Hypothalamus (tissue), 51 donors: ENCODE measurements around the gene C19orf25.
A peak's percentile ranks its signal among the peaks of the same experiment; 100 is the strongest.
"Not testable (repeated sequence)": the region's sequence is repeated elsewhere in the genome, so short reads cannot be mapped to it uniquely, and the experiment has no call there.

ENCODE experiments used
- DNase-seq, 51 donors: peaks; one replicate each; lab custom pipeline; 2025; lab: John Stamatoyannopoulos, UW

C19orf25 gene

DNA sequence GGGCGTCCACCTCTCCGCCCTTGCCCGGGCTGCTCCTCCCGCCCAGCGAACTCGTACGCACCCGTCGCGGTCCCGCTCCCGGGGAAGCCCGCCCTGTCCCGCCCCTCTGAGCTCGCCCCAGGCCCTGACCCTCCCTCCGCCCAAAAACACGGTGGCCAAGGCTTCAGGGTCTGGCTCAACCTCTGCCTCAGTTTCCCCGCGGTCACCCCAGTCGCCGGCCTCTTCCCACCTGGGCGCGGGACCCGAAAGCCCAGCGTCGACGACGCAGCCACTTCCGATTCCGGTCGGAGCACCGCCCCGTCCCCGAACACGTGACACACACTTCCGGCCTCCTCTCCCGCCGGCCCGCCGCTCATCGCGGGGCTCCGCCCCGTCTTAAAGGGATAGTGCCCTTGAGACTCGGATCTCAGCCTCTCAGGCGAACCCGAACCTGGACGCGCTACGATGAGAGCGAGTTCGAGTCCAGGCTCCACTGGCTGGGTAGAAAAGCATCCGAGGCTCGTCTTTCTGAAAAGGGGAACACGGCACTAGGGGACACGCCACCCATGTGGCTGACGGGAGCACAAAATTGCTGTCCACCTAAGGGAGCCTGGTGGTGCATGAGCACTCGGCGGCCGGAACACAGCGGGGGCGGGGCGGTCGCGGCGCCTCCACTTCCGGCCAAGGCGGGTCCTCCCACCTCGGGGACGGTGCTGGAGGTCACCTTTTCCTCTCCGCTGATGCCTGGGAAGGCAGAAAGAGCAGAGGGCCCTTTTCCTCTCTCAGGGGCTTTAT, at the start of gene C19orf25:
Gene C19orf25, minus strand, starts transcription at position 282 of the 774 bp plus-strand sequence. CDS start 312 bp downstream, outside the sequence.
- DNase-seq, result peak; percentile 33 to 97 (median 87)

DNA sequence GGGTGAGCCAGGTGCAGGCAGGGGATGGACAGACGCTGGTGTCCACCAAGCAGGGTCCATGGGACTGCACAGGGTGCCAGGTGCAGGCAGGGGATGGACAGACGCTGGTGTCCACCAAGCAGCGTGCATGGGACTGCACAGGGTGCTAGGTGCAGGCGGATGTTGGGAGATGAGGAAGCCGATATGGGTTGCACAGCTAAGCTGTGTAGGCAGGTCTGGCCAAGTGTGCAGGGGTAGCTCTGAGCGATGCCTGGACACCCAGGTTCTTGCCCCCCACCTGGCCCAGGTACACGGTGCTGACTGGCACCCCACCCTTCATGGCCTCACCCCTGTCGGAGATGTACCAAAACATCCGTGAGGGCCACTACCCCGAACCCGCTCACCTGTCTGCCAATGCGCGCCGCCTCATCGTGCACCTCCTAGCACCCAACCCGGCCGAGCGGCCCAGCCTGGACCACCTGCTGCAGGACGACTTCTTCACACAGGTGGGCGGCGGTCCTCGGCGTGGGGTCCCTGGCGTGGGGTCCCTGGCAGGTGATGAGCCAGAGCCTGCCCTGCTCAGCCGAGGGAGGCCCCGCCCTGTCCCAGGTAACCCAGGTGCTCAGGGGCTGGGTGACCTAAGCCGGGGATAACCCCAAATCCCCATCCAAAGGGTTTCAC, 48.8 kb upstream of the C19orf25 start:
- DNase-seq, result no peak

DNA sequence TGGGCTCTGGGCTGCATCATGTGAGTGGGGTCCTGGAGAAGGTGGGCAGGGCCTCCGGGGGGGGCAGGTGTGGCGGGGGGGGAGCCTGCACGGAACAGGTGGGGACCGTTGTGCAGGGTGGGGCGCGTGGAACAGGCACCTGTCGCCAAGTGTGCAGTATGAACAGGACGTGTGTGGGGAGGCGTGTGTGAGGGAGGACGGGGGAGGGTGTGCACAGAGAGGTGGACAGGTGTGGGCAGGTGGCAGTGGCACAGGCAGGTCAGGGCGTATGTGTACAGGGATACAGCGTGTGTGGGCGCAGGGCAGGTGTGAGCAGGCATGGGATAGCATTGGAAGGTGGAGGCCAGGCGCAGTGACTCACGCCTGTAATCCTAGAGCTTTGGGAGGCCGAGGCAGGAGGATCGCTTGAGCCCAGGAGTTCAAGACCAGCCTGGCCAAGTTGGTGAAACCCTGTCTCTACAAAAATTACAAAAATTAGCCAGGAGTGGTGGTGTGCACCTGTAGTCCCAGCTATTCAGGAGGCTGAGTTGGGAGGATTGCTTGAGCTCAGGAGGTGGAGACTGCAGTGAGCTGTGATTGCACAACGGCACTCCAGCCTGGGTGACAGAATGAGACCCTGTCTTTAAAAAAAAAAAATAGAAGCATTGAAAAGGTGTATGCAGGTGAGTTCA, 48.1 kb upstream of the C19orf25 start:
- no peak for DNase-seq

DNA sequence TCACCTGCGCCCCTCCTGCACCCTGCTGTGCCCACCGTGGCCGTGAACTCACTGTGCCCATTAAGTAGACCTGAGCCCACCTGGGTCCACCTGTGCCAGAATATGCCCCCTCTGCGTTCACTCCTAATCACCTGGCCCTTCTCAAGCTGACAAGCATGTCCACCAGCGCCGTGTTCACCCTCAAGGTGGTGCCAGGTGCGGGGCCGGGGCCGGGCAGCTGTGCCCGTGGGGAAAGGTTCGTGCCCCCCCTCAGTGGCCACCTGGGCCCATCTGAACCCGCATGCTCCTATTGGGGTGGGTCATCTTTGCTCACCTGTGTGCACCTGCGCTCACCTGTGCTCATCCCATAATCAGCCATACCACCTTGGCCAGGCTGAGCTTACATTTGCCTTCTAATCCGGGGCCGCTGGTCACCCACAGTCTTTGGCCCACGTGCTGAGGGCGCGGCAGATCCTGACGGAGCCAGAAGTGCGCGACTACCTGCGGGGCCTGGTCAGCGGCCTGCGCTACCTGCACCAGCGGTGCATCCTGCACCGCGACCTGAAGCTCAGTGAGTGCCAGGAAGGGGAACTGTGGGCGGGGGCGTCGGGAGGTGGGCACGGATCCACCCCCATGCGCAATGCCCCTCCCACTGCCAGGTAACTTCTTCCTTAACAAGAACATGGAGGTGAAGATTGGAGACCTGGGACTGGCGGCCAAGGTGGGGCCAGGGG, 47.2 kb upstream of the C19orf25 start:
- no peak for DNase-seq

DNA sequence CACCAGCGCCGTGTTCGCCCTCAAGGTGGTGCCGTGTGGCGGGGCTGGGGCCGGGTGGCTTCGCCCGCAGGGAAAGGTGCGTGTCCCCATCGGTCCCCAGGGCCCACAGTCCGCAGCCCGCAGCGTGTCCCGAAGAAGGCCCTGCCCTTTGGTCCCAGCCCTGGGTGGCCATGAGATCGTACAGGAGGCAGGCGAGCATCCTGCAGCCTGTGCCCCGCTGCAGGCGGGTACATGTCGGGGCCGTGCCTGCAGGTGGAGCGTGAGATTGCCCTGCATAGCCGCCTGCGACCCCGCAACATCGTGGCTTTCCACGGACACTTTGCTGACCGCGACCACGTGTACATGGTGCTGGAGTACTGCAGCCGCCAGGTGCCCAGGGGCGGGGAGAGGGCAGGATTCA, 46.3 kb upstream of the C19orf25 start:
- no peak for DNase-seq

DNA sequence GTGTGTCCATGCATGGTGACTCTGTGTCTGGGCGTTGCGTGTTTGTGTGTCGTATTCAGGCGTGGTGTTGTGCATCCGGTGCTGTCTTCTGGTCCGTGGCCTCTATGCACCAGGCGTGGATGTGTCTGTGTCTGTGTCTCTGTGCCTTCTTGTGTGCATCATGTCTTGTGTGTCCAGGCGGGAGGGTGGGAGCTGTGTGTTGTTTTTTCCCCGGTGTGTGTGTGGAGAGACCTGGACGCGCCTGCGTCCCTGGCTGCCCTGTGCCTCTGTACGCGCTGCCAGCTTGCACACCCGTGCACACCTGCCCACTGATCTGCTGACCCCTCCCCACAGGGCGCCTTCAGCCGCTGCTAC, 45.9 kb upstream of the C19orf25 start:
- DNase-seq, result no peak

DNA sequence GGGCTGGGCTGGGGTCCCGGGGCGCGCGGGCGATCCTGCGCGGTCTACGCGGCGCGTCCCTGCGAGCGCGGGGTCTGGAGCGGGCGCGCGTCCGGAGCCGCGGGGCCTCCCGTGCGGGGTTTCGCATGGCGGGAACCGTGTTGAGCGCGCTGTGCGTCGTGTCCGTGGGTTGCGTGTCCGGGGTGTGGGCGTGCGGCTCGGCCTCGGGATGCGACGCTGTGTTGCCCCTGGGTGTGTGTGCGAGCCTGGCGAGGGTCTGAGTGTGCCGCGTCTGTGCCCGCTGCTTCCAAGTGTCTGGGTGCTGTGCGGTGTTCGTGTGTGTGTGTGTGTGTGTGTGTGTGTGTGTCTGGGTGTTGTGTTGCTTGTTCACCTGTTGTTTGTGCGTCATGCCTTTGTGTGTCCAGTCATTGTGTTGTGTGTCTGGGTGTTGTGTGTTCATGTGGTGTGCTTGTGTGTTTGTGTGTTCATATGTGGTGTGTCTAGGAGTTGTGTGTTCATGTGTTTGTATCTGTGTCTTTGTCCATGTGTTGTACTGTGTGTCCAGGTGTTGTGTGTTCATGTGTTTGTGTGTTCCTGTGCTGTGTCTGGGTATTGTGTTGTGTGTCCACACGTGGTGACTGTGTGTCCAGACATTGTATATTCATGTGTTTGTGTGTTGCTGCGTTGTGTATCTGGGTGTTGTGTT, 45.4 kb upstream of the C19orf25 start:
- DNase-seq, result no peak

DNA sequence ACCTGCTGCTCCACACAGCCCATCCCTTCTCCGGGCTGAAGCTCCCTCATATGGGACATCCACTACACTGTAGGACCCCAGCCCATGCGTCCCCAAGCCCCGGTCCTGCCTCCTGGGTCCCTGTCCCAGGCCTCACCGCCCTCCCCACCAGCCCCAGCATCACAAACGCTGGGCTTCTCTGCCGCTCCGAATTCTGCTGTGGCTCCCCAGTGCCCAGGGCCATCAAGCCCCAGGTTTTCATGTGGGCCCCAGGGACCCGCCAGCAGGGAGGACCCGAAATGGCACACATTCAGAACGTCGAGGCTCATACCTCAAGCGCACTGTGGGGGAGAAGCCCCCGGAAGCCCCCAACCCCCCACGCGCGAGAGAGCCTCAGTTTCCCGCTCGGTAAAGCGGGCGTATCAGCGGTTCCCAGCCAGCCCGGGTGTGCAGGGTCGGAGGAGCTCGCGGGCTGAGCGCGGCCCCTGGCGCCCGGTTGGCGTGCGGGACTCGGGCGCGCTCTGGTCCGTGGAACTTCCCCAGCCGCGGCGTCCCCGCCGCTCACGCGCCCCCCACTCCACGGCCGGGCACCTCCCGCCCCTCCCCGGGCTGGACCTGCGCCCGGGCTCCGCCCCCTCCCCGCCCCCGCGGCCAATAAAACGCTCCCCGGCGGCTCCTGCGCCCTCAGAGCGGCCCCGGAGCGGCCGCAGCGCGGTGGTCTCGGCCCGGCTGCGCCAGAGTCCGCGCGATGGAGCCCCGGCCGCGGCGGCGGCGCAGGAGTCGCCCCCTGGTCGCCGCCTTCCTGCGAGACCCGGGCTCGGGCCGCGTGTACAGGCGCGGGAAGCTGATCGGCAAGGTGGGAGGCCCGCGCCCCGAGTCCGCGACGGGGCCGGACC, 44.6 kb upstream of the C19orf25 start, which contains the start of gene PLK5:
Gene PLK5, plus strand, starts transcription at position 666 of the 875 bp plus-strand sequence. CDS start 2,920 bp downstream, outside the sequence.
- DNase-seq, result peak in 21 of 51 donors; percentile 2 to 69 (median 34)

DNA sequence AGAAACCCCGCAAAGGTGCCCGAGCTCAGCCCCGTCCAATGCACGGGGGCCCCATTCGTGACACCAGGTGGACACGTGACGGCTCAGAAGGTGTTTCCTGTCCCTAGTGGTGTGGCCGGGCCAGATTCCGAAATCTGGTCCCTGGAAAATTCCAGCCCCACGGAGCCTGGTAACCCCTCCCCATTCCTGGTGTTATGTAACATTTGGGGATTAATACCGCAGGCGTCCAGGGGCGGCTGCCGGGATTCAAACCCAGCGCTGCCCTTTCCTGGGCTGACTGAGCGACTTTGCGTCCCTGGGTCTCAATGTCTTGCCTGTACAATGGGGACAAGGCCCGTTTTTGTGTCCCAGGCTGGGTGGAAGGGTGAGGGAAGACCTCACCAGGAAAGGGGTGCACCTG, 43.8 kb upstream of the C19orf25 start:
- peak in 1 of 51 donors; percentile 6 for DNase-seq

DNA sequence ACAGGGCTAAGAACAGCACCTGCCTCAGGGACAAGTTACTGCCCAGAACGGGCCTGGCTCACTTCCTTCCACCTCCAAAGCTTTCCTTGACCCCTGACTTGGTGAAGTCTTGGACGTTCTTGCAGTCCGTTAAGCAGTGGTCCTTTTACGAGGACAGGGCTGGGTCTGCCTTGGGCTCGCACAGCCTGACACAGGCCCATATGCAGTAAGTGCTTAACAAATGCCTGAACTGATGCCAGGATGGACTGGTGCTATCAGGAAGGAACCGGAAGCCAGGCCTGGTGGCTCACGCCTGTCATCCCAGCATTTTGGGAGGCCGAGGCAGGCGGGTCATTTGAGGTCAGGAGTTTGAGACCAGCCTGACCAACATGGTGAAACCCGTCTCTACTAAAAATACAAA, 43.0 kb upstream of the C19orf25 start:
- DNase-seq, result peak in 2 of 51 donors; percentile 33

DNA sequence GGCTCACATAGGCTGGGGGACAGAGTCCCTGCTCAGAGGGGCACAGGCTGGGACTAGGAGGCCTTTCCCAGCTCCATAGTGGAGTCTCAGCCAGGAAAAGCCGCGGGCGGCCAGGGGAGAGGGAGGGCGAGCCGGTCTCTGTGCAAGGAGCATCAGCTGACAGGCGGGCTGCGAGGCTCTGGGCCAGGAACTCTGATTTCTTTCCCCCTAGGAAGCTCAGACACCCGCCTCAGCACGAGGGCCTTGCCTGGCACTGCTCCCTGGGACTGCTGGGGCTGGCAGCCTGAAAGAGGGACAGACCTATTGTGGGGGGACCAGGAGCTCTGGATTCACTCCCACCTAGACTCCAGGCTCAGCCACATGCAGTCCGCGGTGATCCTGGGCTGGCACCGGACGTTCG, 42.6 kb upstream of the C19orf25 start:
- peak in 46 of 51 donors; percentile 2 to 88 (median 56) for DNase-seq

DNA sequence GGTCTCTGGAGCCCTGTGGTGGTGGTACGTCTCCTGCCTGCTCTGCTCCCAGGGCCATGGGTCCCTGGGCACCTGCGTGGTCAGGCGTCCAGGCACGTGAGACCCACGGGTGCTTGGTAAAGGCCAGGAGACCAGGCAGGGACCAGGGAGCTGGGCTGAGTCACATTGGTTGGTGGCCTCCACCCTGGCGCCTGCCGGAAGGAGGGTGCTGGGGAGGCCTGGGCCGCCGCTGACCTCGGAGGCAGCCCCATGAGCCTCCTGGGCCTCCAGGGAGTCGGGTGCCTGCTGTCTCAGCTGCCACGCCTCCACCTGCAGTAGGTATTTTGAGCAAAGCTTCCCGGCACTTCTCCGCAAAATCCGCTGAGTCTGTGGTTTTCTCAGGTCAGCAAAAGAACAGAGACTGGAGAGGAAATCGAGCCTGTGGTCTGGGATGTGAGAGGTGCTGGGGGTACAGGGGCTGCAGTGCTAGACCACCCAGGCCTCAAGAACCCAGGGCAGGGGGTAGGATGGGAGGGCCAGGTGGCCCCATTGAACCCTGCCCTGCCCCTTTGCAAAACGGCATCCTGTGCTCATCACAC, 41.3 kb upstream of the C19orf25 start:
- no peak for DNase-seq

DNA sequence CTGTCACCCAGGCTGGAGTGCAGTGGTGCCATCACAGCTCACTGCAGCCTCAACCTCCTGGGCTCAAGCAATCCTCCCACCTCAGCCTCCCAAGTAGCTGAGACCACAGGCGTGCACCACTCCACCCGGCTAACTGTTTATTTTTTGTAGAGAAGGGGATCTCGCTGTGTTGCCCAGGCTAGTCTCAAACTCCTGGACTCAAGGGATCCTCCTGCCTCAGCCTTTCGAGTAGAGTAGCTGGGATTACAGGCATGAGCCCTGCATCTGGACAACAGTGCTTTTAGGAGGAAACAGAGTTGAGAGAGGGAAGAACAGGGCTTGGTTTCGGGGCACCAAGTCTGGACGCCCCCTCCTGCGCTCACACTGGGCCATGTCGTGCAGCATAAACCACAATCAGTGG, 40.8 kb upstream of the C19orf25 start:
- not testable (repeated sequence) for DNase-seq

DNA sequence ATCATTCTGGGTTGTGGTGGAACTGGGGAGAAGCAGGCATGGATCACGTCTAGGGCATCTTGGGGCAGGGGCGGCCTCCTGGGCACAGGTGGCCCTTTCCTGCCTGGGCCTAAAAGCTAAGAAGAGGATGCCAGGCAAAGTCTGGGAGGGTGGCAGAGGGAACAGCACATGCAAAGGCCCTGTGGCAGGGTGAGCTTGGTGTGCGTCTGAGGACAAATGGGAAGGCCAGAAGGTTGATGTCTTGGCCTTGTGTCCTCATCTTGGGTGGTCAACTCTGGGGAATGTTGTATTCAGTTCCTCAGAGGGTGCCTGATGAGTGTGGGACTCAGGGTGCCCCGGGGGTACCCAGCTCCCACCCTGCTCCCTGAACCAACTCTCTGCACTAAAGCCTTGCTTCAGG, 39.5 kb upstream of the C19orf25 start:
- DNase-seq, result no peak

DNA sequence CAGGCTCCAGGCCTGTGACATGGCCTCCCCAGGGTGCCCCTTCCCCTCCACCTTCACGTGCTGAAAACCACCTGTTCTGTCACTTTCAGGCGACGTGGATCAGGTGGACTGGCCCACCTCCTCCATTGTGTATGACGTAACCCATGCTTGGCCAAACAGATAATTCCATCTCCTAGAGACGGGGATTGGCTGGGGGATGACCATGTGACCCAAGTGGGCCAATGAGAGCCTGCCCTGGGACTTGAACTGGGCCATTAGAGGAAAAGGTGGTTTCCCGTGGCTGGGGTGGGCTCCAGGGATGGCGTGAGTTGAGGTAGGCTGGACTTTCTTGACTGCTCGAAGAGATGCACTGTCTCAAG, 37.4 kb upstream of the C19orf25 start:
- DNase-seq, result no peak

DNA sequence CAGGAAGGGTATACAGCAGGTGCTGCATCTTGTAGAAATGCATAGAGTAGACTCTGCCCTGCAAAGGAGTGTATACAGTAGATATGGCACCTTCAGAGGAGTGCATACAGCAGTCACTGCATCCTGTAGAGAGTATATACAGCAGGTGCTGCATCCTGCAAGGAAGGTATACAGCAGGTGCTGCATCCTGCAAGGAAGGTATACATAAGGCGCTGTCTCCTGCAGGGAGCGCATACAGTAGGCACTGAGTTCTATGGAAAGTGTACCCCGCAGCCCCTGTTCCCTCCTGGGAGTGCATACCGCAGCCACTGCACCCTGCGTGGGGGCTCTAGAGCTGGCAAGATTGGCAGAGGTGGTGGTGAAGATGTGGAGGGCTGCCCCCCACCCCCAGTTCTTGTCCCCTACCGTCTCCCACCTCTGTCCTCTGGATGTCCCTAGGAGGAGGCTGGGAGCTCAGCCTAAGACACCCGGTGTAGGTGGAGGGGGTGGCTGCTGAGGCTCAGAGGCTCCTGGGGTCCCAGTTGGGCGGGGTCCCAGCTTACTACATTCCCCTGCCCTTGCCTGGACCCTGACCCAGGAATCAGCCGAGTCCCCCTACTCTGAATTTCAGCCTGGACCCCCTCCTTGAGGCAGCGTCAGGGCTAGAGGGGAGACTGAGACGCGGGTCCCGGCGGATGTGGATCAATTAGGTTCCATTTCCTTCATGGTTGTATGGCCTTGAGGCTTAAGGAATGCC, 36.1 kb upstream of the C19orf25 start:
- no peak for DNase-seq

DNA sequence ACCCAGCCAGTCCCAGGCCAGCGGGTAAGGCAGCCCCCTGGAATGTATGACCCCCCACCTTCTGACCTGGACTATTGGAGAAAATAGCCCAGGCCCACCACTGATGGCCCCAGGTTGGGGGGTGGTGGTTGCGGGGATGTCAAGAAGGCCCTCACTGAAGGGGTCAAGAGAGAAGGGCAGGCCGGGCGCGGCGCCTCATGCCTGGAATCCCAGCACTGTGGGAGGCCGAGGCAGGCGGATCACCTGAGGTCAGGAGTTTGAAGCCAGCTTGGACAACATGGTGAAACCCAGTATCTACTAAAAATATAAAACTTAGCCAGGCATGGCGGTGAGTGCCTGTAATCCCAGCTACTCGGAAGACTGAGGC, 35.3 kb upstream of the C19orf25 start:
- no peak for DNase-seq
